ENCODE data around the gene CAMTA1.
A peak's percentile ranks its signal among the peaks of the same experiment; 100 is the strongest.

Gene CAMTA1

GRCh38 chr1:6924891-6925290 is 139.6 kb downstream of the CAMTA1 start:
- no peak overlapping the region for H3K27ac ChIP-seq (ENCODE audit: low read depth, low read length, severe bottlenecking)
- H3K9me3 ChIP-seq (ENCODE audit: control insufficient read depth, low read length), result peaks cover 5% of the 10 kb centered on the region
- H3K4me1 ChIP-seq (ENCODE audit: control insufficient read depth, insufficient read depth, low read length, poor library complexity, severe bottlenecking), result no peaks in the 10 kb centered on the region
- no peaks in the 10 kb centered on the region for H3K36me3 ChIP-seq (ENCODE audit: control insufficient read depth, insufficient read depth, low read length)
- no peak overlapping the region for H3K4me3 ChIP-seq (ENCODE audit: extremely low read depth, insufficient read depth, low read length, poor library complexity, severe bottlenecking)
- 97 to 100% methylated on average over 2 to 4 of the region's 4 CpGs for WGBS, 2 experiments (ENCODE audit: insufficient coverage in 2 of 2)

DNA sequence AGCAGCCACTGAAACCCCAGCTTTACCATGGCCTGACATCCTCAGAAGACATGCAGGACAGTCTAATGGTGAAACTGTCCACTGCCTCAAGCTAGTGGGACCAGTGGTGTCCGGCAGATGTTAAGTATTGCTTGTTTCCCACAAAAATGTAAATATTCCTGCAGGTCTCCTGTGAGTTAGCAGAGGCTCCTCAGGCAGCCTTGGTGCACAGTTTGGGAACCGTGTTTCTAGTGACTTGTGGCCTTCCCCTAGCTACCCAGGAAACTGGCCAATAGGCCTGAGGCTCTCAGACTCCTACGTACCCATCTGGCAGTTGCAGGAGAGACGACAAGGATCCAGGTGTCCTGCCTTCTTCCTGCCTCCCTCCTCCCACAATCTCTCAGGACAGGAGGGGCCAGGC is 142.4 kb downstream of the CAMTA1 start:
- Histone ChIP-seq H3K4me1 (ENCODE audit: control insufficient read depth, insufficient read depth, low read length, poor library complexity, severe bottlenecking) (no peaks in the 10 kb centered on the region), H3K27ac (ENCODE audit: low read depth, low read length, severe bottlenecking) (no peak overlapping the region), H3K36me3 (ENCODE audit: control insufficient read depth, insufficient read depth, low read length) (no peaks in the 10 kb centered on the region), H3K9me3 (ENCODE audit: control insufficient read depth, low read length) (no peaks in the 10 kb centered on the region), H3K4me3 (ENCODE audit: extremely low read depth, insufficient read depth, low read length, poor library complexity, severe bottlenecking) (no peak overlapping the region)
- 52 to 54% methylated on average over 2 to 3 of the region's 4 CpGs for WGBS, 2 experiments (ENCODE audit: insufficient coverage in 2 of 2)

- Histone ChIP-seq H3K4me1 (ENCODE audit: control insufficient read depth, insufficient read depth, low read length, poor library complexity, severe bottlenecking) (no peaks in the 10 kb centered on the region), H3K36me3 (ENCODE audit: control insufficient read depth, insufficient read depth, low read length) (no peaks in the 10 kb centered on the region), H3K4me3 (ENCODE audit: extremely low read depth, insufficient read depth, low read length, poor library complexity, severe bottlenecking) (no peak overlapping the region), H3K27ac (ENCODE audit: low read depth, low read length, severe bottlenecking) (no peak overlapping the region), H3K9me3 (ENCODE audit: control insufficient read depth, low read length) (no peaks in the 10 kb centered on the region)
- 66 to 88% methylated on average over 8 to 9 of the region's 12 CpGs for WGBS, 2 experiments (ENCODE audit: insufficient coverage in 2 of 2)
Measured at GRCh38 chr1:6928106-6928885, 143.0 kb downstream of the CAMTA1 start.

DNA sequence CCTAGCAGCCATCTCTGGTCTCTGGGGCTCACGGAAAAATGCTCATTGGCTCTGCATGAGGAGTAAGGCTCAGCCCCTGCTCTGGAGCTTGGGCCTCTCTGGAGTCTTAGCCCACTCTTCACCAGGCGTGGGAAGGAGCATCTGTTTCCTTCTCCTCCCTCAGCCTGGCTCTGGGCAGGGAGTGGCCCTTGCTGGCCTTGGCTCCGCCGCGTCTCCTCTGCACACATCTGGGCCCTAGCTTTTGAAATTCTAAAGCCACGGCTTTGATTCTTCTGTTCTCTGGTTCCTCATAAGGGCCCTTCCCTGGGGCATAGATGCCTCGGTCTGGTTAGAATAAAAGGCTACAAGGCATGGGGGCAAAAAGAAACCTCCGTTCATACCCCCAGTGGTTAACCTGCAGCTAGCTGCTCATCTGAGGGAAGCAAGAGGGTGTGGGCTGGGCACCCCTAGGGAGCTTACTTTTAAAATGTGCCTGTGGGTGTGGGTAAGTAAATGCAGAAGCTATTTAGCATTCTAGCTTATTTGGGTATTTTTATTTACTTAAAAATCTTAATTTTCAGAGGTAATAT is 145.6 kb downstream of the CAMTA1 start:
- Histone ChIP-seq H3K9me3 (ENCODE audit: control insufficient read depth, low read length) (no peaks in the 10 kb centered on the region), H3K4me3 (ENCODE audit: extremely low read depth, insufficient read depth, low read length, poor library complexity, severe bottlenecking) (no peak overlapping the region), H3K27ac (ENCODE audit: low read depth, low read length, severe bottlenecking) (no peak overlapping the region), H3K36me3 (ENCODE audit: control insufficient read depth, insufficient read depth, low read length) (no peaks in the 10 kb centered on the region), H3K4me1 (ENCODE audit: control insufficient read depth, insufficient read depth, low read length, poor library complexity, severe bottlenecking) (no peaks in the 10 kb centered on the region)
- WGBS, 2 experiments (ENCODE audit: insufficient coverage in 2 of 2), result 73 to 80% methylated on average over 8 of the region's 8 CpGs

DNA sequence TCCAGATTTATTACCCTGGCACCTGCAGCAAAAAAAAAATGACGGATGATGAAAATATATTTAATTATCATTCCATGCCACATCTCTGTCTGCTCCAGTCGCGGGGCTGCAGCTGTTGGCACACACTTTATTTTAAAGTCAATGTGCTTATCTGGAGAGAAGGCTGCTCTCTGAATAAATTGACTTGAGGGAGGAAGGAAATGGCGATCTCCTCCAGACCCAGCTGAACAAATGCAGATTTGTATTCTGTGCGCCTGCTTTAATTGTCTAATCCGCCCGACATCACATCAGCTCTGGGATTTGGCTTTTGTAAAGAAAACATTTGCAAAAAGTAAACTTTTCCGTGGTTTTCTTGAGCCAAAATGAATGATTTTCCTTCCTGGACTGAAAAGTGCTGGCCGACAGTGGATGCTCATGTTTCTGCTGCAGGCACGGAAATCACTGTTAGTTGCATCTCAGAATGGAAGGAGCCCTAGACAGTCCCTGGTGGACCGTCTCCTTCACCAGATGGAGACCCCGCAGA is 150.2 kb downstream of the CAMTA1 start:
- H3K9me3 ChIP-seq (ENCODE audit: control insufficient read depth, low read length), result no peaks in the 10 kb centered on the region
- no peaks in the 10 kb centered on the region for H3K36me3 ChIP-seq (ENCODE audit: control insufficient read depth, insufficient read depth, low read length)
- no peak overlapping the region for H3K4me3 ChIP-seq (ENCODE audit: extremely low read depth, insufficient read depth, low read length, poor library complexity, severe bottlenecking)
- peak overlapping the region; percentile 39 for H3K27ac ChIP-seq (ENCODE audit: low read depth, low read length, severe bottlenecking)
- no peaks in the 10 kb centered on the region for H3K4me1 ChIP-seq (ENCODE audit: control insufficient read depth, insufficient read depth, low read length, poor library complexity, severe bottlenecking)
- 86% methylated on average over 8 to 9 of the region's 12 CpGs for WGBS, 2 experiments (ENCODE audit: insufficient coverage in 2 of 2)

DNA sequence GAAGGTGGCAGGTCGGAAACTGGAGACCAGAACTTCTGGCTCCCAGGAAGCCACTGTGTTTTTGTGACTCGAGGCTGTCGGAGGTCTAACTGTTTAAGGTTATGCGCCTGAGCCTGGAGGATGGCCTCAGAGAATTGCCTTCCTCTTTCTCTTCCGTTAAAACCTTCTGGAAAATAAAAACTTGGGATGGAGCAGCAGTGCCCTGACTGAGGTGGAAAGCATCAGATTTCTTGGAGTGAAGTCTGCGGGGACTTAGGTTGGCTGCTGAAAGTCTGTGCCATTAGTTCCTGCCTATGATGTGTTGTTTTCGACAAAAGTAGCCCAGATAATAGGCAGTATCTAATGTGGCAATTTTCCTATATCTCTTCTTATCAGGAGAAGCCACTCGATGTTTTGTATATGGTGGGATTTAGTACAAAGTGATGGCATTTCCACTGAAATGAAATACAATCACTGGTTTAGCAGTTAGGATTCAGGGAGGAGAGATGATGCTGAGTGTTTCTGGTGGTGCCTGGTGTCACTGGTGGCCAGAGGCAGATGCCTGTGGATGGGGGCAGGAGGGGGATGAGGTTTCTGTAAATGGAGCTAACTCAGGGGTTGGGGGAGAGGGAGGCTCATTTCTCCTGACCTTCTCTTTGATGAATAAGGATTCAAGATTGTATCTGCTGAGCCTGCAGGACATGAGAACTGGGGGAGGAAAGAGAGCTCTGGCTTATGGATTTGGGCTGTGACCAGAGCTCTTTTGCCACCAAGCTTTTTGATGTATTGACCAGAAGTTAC is 150.8 kb downstream of the CAMTA1 start:
- H3K4me3 ChIP-seq (ENCODE audit: extremely low read depth, insufficient read depth, low read length, poor library complexity, severe bottlenecking), result no peak overlapping the region

GRCh38 chr1:6937048-6937447 is 151.8 kb downstream of the CAMTA1 start:
- H3K4me3 ChIP-seq (ENCODE audit: extremely low read depth, insufficient read depth, low read length, poor library complexity, severe bottlenecking), result no peak overlapping the region
- no peaks in the 10 kb centered on the region for H3K36me3 ChIP-seq (ENCODE audit: control insufficient read depth, insufficient read depth, low read length)
- no peak overlapping the region for H3K27ac ChIP-seq (ENCODE audit: low read depth, low read length, severe bottlenecking)
- H3K9me3 ChIP-seq (ENCODE audit: control insufficient read depth, low read length), result no peaks in the 10 kb centered on the region
- 81 to 90% methylated on average over 3 of the region's 3 CpGs for WGBS, 2 experiments (ENCODE audit: insufficient coverage in 2 of 2)
- H3K4me1 ChIP-seq (ENCODE audit: control insufficient read depth, insufficient read depth, low read length, poor library complexity, severe bottlenecking), result no peaks in the 10 kb centered on the region

More for the DNA sequence above, 150.8 kb downstream of the CAMTA1 start:
- no peaks in the 10 kb centered on the region for H3K4me1 ChIP-seq (ENCODE audit: control insufficient read depth, insufficient read depth, low read length, poor library complexity, severe bottlenecking)
- no peaks in the 10 kb centered on the region for H3K9me3 ChIP-seq (ENCODE audit: control insufficient read depth, low read length)
- no peaks in the 10 kb centered on the region for H3K36me3 ChIP-seq (ENCODE audit: control insufficient read depth, insufficient read depth, low read length)
- 87 to 88% methylated on average over 7 to 8 of the region's 8 CpGs for WGBS, 2 experiments (ENCODE audit: insufficient coverage in 2 of 2)
- H3K27ac ChIP-seq (ENCODE audit: low read depth, low read length, severe bottlenecking), result peak overlapping the region; percentile 39

DNA sequence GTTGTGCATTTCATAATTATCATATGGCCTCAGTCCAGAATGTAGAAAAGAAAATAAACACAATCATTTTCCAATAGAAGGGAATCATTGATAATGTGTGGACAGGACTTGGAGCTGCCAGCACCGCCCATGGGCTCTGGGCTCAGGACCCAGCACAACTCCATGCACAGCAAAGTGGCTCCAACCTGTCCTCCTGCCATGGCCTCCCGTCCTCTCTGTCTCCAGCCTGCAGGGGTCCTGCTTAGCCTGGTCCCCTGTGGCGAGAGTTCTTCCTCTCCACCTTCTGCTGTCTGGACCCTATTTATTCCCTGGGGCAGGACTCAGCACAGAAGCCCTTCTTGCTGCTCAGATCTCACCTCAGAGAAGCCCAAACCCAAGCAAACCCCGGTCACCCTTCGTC is 154.1 kb downstream of the CAMTA1 start:
- Histone ChIP-seq H3K4me3 (ENCODE audit: extremely low read depth, insufficient read depth, low read length, poor library complexity, severe bottlenecking) (no peak overlapping the region), H3K4me1 (ENCODE audit: control insufficient read depth, insufficient read depth, low read length, poor library complexity, severe bottlenecking) (no peaks in the 10 kb centered on the region), H3K9me3 (ENCODE audit: control insufficient read depth, low read length) (no peaks in the 10 kb centered on the region), H3K27ac (ENCODE audit: low read depth, low read length, severe bottlenecking) (no peak overlapping the region), H3K36me3 (ENCODE audit: control insufficient read depth, insufficient read depth, low read length) (no peaks in the 10 kb centered on the region)
- 85 to 90% methylated on average over 5 of the region's 5 CpGs for WGBS, 2 experiments (ENCODE audit: insufficient coverage in 2 of 2)

- no peak overlapping the region for H3K27ac ChIP-seq (ENCODE audit: low read depth, low read length, severe bottlenecking)
- 93 to 97% methylated on average over 5 of the region's 5 CpGs for WGBS, 2 experiments (ENCODE audit: insufficient coverage in 2 of 2)
- no peak overlapping the region for H3K4me3 ChIP-seq (ENCODE audit: extremely low read depth, insufficient read depth, low read length, poor library complexity, severe bottlenecking)
- no peaks in the 10 kb centered on the region for H3K36me3 ChIP-seq (ENCODE audit: control insufficient read depth, insufficient read depth, low read length)
- no peaks in the 10 kb centered on the region for H3K4me1 ChIP-seq (ENCODE audit: control insufficient read depth, insufficient read depth, low read length, poor library complexity, severe bottlenecking)
- no peaks in the 10 kb centered on the region for H3K9me3 ChIP-seq (ENCODE audit: control insufficient read depth, low read length)
Measured at GRCh38 chr1:6941786-6942185, 156.5 kb downstream of the CAMTA1 start.

DNA sequence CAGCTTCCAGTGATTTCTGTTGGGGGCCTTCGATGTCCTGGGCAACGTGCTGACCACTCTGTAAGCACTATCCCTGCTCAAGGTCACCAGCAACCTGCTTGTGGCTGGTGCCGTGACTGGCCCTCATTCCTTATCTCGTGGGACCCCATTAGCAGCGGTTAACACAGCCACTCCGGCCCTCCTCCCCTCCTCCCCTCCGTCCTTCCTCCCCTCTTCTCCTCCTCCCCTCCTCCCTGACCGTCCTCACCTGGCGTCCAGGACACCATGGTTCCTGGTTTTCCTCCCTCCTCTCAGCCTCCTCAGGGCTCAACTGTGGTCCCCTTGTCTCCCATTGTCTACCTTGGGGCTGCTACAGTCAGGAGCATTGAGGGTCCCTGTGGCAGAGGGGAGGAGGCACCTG is 157.7 kb downstream of the CAMTA1 start:
- WGBS, 2 experiments (ENCODE audit: insufficient coverage in 2 of 2), result 82 to 87% methylated on average over 6 to 8 of the region's 9 CpGs
- no peaks in the 10 kb centered on the region for H3K9me3 ChIP-seq (ENCODE audit: control insufficient read depth, low read length)

More for the DNA sequence above, 157.7 kb downstream of the CAMTA1 start:
- H3K4me1 ChIP-seq (ENCODE audit: control insufficient read depth, insufficient read depth, low read length, poor library complexity, severe bottlenecking), result no peaks in the 10 kb centered on the region
- H3K36me3 ChIP-seq (ENCODE audit: control insufficient read depth, insufficient read depth, low read length), result no peaks in the 10 kb centered on the region
- H3K27ac ChIP-seq (ENCODE audit: low read depth, low read length, severe bottlenecking), result no peak overlapping the region
- no peak overlapping the region for H3K4me3 ChIP-seq (ENCODE audit: extremely low read depth, insufficient read depth, low read length, poor library complexity, severe bottlenecking)
